ENCODE measurements around the gene GBA3.

Gene GBA3

DNA sequence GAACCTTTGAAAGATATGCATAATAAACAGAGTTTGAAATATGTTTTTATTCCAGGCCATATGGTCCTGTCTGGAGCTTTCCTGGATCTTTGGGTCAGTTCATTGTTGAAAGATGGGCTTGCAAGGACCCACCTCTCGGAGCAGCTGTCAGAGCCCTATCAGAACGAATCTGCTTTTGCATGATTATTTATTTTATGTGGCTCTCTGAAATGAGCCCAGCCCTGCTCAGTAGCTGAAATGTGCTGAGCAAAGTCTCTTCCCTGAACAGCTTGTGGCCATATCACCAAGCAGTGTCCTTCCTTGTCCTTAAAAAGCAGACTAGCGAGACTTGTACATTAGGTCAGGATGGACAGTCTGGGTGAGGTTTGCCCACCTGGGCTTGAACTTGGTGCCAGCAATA, 110.8 kb downstream of the GBA3 start:
- Histone ChIP-seq H3K4me3 (ENCODE audit: low read depth, low read length) (no peak overlapping the region), H3K36me3 (no peaks in the 10 kb centered on the region), H3K27ac (no peak overlapping the region), H3K9me3 (ENCODE audit: severe bottlenecking) (no peaks in the 10 kb centered on the region), H3K27me3 (ENCODE audit: insufficient read depth, low read depth, severe bottlenecking) (no peaks in the 10 kb centered on the region)
- TF ChIP-seq, protein P1, sequence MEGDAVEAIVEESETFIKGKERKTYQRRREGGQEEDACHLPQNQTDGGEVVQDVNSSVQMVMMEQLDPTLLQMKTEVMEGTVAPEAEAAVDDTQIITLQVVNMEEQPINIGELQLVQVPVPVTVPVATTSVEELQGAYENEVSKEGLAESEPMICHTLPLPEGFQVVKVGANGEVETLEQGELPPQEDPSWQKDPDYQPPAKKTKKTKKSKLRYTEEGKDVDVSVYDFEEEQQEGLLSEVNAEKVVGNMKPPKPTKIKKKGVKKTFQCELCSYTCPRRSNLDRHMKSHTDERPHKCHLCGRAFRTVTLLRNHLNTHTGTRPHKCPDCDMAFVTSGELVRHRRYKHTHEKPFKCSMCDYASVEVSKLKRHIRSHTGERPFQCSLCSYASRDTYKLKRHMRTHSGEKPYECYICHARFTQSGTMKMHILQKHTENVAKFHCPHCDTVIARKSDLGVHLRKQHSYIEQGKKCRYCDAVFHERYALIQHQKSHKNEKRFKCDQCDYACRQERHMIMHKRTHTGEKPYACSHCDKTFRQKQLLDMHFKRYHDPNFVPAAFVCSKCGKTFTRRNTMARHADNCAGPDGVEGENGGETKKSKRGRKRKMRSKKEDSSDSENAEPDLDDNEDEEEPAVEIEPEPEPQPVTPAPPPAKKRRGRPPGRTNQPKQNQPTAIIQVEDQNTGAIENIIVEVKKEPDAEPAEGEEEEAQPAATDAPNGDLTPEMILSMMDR (IDR thresholded peaks at IDR 0.05; ENCODE audit: low read depth, low read length), result no peak
- no peak for DNase-seq

DNA sequence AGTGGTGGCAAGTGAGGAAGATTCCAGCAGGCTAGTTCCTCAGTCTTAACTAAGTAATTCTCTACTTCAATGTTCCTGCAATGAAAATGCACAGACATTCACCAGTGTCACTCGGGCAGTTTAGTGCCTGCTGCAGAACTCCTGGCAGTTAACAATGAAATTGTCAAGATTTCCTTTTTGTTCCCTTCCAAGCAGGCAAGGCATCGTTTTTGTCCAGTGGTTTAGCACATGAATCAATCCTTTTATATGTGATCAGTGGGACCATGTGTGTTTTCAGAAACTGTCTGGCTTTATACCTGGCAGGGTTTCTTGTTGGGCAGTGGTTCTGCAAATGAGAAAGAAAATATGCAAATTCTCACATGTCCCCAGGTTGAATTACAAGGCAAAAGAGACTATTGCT, 122.2 kb downstream of the GBA3 start:
- Histone ChIP-seq H3K36me3 (no peaks in the 10 kb centered on the region), H3K4me3 (ENCODE audit: low read depth, low read length) (no peak overlapping the region), H3K27ac (no peak overlapping the region), H3K9me3 (ENCODE audit: severe bottlenecking) (peaks cover 3% of the 10 kb centered on the region), H3K27me3 (ENCODE audit: insufficient read depth, low read depth, severe bottlenecking) (no peaks in the 10 kb centered on the region)
- no peak for DNase-seq
- TF ChIP-seq, protein P1 (IDR thresholded peaks at IDR 0.05; ENCODE audit: low read depth, low read length), result no peak

DNA sequence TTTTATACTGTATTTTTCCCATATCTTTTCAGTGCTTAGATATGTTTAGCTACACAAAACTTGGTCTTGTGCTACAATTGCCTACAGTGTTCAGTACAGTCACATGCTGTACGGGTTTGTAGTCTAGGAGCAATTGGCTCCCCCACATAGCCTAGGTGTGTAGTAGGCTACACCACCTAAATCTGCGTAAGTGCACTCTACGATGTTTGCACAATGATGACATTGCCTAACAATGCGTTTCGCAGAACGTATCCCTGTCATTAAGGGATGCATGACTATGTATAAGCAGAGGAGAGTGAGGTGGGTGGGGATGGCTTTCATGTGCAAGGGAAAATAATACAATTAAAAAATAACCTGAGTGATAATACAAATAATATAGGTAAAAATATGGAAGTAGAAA, 131.4 kb downstream of the GBA3 start:
- no peak for DNase-seq
- no peaks in the 10 kb centered on the region for H3K9me3 ChIP-seq (ENCODE audit: severe bottlenecking)
- H3K27ac ChIP-seq, result no peak overlapping the region
- no peaks in the 10 kb centered on the region for H3K36me3 ChIP-seq
- H3K27me3 ChIP-seq (ENCODE audit: insufficient read depth, low read depth, severe bottlenecking), result no peaks in the 10 kb centered on the region
- no peak overlapping the region for H3K4me3 ChIP-seq (ENCODE audit: low read depth, low read length)
- TF ChIP-seq, protein P1 (IDR thresholded peaks at IDR 0.05; ENCODE audit: low read depth, low read length), result no peak

DNA sequence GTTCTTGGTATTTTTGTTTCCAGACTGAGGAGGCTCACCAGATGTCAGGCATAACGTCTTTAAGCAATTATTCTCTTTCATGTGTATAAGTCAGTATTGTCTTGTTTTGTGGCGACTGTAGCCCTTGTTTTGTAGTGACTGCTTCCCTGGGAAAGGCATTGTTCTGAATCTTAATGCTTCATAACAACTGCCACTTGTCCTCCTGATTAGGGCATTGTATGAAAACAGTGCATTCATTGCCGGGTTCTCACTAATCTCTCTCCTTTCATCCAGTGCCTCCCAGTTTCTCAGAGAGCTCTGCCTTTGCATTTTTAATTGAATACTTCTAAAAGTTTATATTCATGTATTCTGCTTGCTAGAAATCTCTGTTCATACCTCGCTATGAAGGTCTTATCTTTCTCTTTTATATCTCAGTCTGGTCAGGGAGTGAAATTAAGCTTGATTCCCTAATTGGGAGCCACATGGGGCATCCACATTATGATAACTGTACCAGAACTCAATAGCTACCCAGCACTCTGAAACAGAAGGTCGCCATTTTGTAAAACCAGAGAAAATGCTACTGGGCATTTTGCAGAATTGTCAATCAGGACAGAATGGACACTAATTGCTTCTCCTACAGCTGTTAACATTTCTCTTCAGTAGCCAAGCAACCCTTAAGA, 149.8 kb downstream of the GBA3 start:
- Histone ChIP-seq H3K27ac (no peak overlapping the region), H3K27me3 (ENCODE audit: insufficient read depth, low read depth, severe bottlenecking) (no peaks in the 10 kb centered on the region), H3K9me3 (ENCODE audit: severe bottlenecking) (no peaks in the 10 kb centered on the region), H3K36me3 (no peaks in the 10 kb centered on the region), H3K4me3 (ENCODE audit: low read depth, low read length) (no peak overlapping the region)
- TF ChIP-seq, protein P1 (IDR thresholded peaks at IDR 0.05; ENCODE audit: low read depth, low read length), result no peak
- DNase-seq, result no peak

DNA sequence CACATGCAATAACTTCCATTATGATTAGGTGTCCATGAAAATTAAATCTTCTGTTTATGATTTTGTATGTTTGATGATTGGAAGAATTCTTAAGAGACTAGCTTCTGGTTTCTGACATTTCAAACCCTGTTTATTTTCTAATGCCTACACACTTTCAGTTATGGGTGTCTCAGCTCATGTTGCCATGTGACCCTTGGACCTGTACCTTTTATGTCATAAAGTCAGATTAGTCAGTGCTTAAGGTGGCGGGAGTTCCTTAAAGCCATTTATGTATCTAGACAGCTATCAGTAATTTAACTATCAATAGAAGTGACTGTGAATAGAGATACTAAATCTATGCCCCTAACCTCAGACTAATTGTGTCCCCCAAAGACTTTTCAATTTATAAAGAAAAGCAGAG, 155.6 kb downstream of the GBA3 start:
- Histone ChIP-seq H3K36me3 (no peaks in the 10 kb centered on the region), H3K9me3 (ENCODE audit: severe bottlenecking) (no peaks in the 10 kb centered on the region), H3K27me3 (ENCODE audit: insufficient read depth, low read depth, severe bottlenecking) (no peaks in the 10 kb centered on the region), H3K27ac (no peak overlapping the region), H3K4me3 (ENCODE audit: low read depth, low read length) (no peak overlapping the region)
- TF ChIP-seq, protein P1 (IDR thresholded peaks at IDR 0.05; ENCODE audit: low read depth, low read length), result no peak
- DNase-seq, result no peak

DNA sequence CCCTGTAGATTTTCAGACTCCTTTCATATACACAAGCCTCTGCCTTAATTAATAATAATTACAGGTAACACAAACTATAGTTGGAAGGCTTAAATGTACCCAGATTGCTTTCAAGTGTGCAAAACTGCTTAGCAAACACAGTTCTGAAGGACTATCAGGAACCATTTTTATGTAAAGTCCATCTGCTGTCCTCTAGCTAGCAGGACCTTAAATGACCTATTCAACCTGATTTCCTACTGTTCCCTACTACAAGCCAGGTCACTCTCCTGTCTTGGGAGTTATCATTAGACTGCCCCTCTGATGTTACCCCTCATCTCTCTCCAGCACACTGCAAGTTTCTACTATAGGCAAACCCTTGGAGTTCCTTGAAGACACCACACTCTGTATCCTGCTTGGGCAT, 157.3 kb downstream of the GBA3 start:
- no peaks in the 10 kb centered on the region for H3K27me3 ChIP-seq (ENCODE audit: insufficient read depth, low read depth, severe bottlenecking)
- DNase-seq, result no peak
- H3K27ac ChIP-seq, result no peak overlapping the region
- TF ChIP-seq, protein P1 (IDR thresholded peaks at IDR 0.05; ENCODE audit: low read depth, low read length), result no peak
- no peak overlapping the region for H3K4me3 ChIP-seq (ENCODE audit: low read depth, low read length)
- H3K9me3 ChIP-seq (ENCODE audit: severe bottlenecking), result no peaks in the 10 kb centered on the region
- no peaks in the 10 kb centered on the region for H3K36me3 ChIP-seq

All from WERI-Rb-1 (cell line).